HepG2 (cell line): ENCODE measurements around the gene PPP2R5D. TPM values are rescaled to one million over a fixed set of nuclear protein-coding genes. Genes with fewer than 3 reads are reported as not detected.
A peak's percentile ranks its signal among the peaks of the same experiment; 100 is the strongest.

ENCODE experiments used
- ELF1 ChIP-seq: sonication (generic); formaldehyde crosslinking; IDR thresholded peaks from 2 replicates; pipeline ENCODE4 v1.4.0; 2020; ENCODE audit warnings: missing genetic modification reagents
- GABPA ChIP-seq, 2 experiments: IDR thresholded peaks; 2 replicates each; pipeline ENCODE4 v1.6.1; 2011 to 2016; ENCODE audit warnings: low read depth in 2 of 2, low read length in 1 of 2, missing biosample characterization in 1 of 2, missing genetic modification characterization in 1 of 2
- GFI1 ChIP-seq: sonication (generic); formaldehyde crosslinking; IDR thresholded peaks from 2 replicates; pipeline ENCODE4 v1.5.0; 2020; ENCODE audit warnings: missing genetic modification reagents, mild to moderate bottlenecking, borderline replicate concordance
- NR3C1 ChIP-seq: sonication (generic); formaldehyde crosslinking; IDR thresholded peaks from 2 replicates; pipeline ENCODE4 v1.4.0; 2020; ENCODE audit warnings: missing genetic modification reagents
- ZNF672 ChIP-seq: sonication (generic); formaldehyde crosslinking; IDR thresholded peaks from 2 replicates; pipeline ENCODE4 v1.8.1; 2022; ENCODE audit warnings: missing genetic modification reagents
- ZNF878 ChIP-seq: sonication (generic); formaldehyde crosslinking; IDR thresholded peaks from 2 replicates; pipeline ENCODE4 v1.8.1; 2023; ENCODE audit warnings: mild to moderate bottlenecking, missing genetic modification reagents, moderate library complexity
- ZSCAN20 ChIP-seq: sonication (generic); formaldehyde crosslinking; IDR thresholded peaks from 2 replicates; pipeline ENCODE4 v1.4.0; 2020; ENCODE audit warnings: missing genetic modification reagents, mild to moderate bottlenecking, borderline replicate concordance
- polyA plus RNA-seq, 8 experiments: library from polyadenylated mRNA; depleted of rRNA in 3 of 8; stranded (reverse) in 7 of 8; unstranded in 1 of 8; fragments of >200 nt; fragmentation: Illumina TruSeq in 4 of 8; extraction: Trizol in 4 of 8; gene quantifications; 2 replicates each; pipeline versions ENCODE4 v1.2.1 to v1.2.3, GENCODE V29; 2011 to 2016; ENCODE audit warnings: low read depth in 4 of 8, missing spikeins in 1 of 8, mixed read lengths in 1 of 8; ENCODE audit not compliant: insufficient read depth in 1 of 8
- total RNA-seq, 5 experiments: library from RNA; depleted of rRNA; stranded (reverse); fragments of >200 nt; fragmentation: Illumina TruSeq; extraction: Trizol; gene quantifications; 2 replicates each; pipeline ENCODE4 v1.2.3, GENCODE V29; 2016; ENCODE audit warnings: low read depth in 1 of 5
- TF ChIP-seq, protein P1 (sequence below): sonication (generic); formaldehyde crosslinking; IDR thresholded peaks from 2 replicates; pipeline ENCODE4 v1.8.0; 2023; ENCODE audit warnings: mild to moderate bottlenecking, missing genetic modification reagents
- TF ChIP-seq, protein P2 (sequence below): sonication (generic); formaldehyde crosslinking; IDR thresholded peaks from 2 replicates; pipeline ENCODE4 v1.4.0; 2020; ENCODE audit warnings: missing genetic modification reagents, mild to moderate bottlenecking, borderline replicate concordance
- TF ChIP-seq, protein P3 (sequence below): IDR thresholded peaks from 2 replicates; pipeline ENCODE4 v1.6.1; 2016; ENCODE audit warnings: mild to moderate bottlenecking
- TF ChIP-seq, protein P4 (sequence below): sonication (generic); formaldehyde crosslinking; IDR thresholded peaks from 2 replicates; pipeline ENCODE4 v1.8.1; 2023; ENCODE audit warnings: mild to moderate bottlenecking, missing genetic modification reagents
- TF ChIP-seq, protein P5 (sequence below), 2 experiments: sonication (generic) in 1 of 2; formaldehyde crosslinking in 1 of 2; IDR thresholded peaks; 2 replicates each; pipeline versions ENCODE4 v1.4.0 to v1.6.1; 2016 to 2020; ENCODE audit warnings: borderline replicate concordance in 1 of 2, low read depth in 1 of 2, mild to moderate bottlenecking in 1 of 2, missing genetic modification reagents in 1 of 2
- TF ChIP-seq, protein P6 (sequence below): sonication (generic); formaldehyde crosslinking; IDR thresholded peaks from 2 replicates; pipeline ENCODE4 v1.5.0; 2020; ENCODE audit warnings: mild to moderate bottlenecking, missing genetic modification reagents

PPP2R5D gene
- total and polyA plus RNA-seq, 2 of the 13 experiments (the other 11 are each of a cell fraction or from before 2014, with no cell fraction given) = 53.7 to 60.4 TPM

DNA sequence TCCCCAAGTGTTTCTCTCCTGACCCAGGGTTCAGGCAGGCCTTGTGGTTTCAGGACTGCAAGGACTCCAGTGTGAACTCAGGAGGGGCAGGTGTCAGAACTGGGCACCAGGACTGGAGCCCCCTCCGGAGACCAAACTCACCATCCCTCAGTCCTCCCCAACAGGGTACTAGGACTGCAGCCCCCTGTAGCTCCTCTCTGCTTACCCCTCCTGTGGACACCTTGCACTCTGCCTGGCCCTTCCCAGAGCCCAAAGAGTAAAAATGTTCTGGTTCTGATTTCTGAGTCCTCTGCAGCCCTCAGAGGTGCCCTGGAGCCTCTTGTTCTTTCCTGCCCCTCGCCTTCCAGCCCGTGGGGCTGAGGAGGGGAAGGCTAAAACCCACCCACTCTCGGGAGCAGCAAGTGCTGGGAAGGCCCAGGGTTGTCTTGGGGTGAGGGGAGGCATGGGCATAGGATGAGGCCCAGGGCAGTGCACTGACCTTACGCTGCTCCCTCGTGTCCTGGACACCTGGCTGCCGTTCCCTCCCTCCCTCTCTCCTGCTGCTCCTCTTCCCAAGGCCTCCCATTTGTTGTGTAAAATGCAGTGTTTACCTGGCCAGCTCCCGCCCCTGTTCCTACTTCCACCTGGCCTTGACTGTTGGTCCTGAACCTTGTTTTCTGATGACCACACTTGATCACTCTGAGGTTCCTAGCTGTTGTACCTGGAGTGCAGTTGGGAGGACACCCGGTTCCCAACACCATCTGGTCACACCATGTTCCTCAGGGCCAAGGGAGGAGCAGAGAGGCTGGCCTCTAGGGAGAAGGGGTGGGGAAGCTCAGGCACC lies 45.2 kb upstream of the PPP2R5D start (continued):
- TF ChIP-seq, protein P1, sequence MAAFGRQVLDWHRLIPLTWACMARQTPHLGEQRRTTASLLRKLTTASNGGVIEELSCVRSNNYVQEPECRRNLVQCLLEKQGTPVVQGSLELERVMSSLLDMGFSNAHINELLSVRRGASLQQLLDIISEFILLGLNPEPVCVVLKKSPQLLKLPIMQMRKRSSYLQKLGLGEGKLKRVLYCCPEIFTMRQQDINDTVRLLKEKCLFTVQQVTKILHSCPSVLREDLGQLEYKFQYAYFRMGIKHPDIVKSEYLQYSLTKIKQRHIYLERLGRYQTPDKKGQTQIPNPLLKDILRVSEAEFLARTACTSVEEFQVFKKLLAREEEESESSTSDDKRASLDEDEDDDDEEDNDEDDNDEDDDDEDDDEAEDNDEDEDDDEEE = no peak
- TF ChIP-seq ZNF672 (CRISPR knock-in tag) = no peak
- peak; percentile 38; the same call in 1 of the 2 replicates for TF ChIP-seq GFI1 (CRISPR knock-in tag)
- TF ChIP-seq ELF1 (CRISPR knock-in tag) = peak; percentile 71
- TF ChIP-seq, protein P2, sequence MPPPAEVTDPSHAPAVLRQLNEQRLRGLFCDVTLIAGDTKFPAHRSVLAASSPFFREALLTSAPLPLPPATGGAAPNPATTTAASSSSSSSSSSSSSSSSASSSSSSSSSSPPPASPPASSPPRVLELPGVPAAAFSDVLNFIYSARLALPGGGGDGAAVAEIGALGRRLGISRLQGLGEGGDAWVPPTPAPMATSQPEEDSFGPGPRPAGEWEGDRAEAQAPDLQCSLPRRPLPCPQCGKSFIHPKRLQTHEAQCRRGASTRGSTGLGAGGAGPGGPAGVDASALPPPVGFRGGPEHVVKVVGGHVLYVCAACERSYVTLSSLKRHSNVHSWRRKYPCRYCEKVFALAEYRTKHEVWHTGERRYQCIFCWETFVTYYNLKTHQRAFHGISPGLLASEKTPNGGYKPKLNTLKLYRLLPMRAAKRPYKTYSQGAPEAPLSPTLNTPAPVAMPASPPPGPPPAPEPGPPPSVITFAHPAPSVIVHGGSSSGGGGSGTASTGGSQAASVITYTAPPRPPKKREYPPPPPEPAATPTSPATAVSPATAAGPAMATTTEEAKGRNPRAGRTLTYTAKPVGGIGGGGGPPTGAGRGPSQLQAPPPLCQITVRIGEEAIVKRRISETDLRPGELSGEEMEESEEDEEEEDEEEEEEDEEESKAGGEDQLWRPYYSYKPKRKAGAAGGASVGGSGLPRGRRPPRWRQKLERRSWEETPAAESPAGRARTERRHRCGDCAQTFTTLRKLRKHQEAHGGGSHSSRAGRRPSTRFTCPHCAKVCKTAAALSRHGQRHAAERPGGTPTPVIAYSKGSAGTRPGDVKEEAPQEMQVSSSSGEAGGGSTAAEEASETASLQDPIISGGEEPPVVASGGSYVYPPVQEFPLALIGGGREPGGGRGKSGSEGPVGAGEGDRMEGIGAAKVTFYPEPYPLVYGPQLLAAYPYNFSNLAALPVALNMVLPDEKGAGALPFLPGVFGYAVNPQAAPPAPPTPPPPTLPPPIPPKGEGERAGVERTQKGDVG = no peak; the same call in 1 of the 2 replicates
- no peak for TF ChIP-seq ZNF878
- TF ChIP-seq NR3C1 (CRISPR knock-in tag) = no peak
- no peak for TF ChIP-seq GABPA (IDR thresholded peaks at IDR 0.05; ENCODE audit: low read depth, low read length)
- TF ChIP-seq GABPA (CRISPR knock-in tag; IDR thresholded peaks at IDR 0.05; ENCODE audit: low read depth) = peak; percentile 34; the same call in 1 of the 2 replicates
- TF ChIP-seq, protein P3, sequence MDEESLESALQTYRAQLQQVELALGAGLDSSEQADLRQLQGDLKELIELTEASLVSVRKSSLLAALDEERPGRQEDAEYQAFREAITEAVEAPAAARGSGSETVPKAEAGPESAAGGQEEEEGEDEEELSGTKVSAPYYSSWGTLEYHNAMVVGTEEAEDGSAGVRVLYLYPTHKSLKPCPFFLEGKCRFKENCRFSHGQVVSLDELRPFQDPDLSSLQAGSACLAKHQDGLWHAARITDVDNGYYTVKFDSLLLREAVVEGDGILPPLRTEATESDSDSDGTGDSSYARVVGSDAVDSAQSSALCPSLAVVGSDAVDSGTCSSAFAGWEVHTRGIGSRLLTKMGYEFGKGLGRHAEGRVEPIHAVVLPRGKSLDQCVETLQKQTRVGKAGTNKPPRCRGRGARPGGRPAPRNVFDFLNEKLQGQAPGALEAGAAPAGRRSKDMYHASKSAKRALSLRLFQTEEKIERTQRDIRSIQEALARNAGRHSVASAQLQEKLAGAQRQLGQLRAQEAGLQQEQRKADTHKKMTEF (CRISPR knock-in tag) = peak; percentile 89; the same call in 1 of the 2 replicates
- TF ChIP-seq, protein P4, sequence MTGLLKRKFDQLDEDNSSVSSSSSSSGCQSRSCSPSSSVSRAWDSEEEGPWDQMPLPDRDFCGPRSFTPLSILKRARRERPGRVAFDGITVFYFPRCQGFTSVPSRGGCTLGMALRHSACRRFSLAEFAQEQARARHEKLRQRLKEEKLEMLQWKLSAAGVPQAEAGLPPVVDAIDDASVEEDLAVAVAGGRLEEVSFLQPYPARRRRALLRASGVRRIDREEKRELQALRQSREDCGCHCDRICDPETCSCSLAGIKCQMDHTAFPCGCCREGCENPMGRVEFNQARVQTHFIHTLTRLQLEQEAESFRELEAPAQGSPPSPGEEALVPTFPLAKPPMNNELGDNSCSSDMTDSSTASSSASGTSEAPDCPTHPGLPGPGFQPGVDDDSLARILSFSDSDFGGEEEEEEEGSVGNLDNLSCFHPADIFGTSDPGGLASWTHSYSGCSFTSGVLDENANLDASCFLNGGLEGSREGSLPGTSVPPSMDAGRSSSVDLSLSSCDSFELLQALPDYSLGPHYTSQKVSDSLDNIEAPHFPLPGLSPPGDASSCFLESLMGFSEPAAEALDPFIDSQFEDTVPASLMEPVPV (CRISPR knock-in tag) = 0 out of 2 replicates have a peak, but pooled peaks have one; percentile 19
- 0 out of 2 replicates have a peak, but pooled peaks have one; percentile 14 for TF ChIP-seq ZSCAN20
- TF ChIP-seq, protein P5, sequence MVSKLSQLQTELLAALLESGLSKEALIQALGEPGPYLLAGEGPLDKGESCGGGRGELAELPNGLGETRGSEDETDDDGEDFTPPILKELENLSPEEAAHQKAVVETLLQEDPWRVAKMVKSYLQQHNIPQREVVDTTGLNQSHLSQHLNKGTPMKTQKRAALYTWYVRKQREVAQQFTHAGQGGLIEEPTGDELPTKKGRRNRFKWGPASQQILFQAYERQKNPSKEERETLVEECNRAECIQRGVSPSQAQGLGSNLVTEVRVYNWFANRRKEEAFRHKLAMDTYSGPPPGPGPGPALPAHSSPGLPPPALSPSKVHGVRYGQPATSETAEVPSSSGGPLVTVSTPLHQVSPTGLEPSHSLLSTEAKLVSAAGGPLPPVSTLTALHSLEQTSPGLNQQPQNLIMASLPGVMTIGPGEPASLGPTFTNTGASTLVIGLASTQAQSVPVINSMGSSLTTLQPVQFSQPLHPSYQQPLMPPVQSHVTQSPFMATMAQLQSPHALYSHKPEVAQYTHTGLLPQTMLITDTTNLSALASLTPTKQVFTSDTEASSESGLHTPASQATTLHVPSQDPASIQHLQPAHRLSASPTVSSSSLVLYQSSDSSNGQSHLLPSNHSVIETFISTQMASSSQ (IDR thresholded peaks at IDR 0.05; ENCODE audit: low read depth) = no peak
- TF ChIP-seq, protein P5 (CRISPR knock-in tag; IDR thresholded peaks at IDR 0.05; ENCODE audit: borderline replicate concordance) = no peak; the same call in none of the 2 replicates
- TF ChIP-seq, protein P6, sequence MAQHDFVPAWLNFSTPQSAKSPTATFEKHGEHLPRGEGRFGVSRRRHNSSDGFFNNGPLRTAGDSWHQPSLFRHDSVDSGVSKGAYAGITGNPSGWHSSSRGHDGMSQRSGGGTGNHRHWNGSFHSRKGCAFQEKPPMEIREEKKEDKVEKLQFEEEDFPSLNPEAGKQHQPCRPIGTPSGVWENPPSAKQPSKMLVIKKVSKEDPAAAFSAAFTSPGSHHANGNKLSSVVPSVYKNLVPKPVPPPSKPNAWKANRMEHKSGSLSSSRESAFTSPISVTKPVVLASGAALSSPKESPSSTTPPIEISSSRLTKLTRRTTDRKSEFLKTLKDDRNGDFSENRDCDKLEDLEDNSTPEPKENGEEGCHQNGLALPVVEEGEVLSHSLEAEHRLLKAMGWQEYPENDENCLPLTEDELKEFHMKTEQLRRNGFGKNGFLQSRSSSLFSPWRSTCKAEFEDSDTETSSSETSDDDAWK (CRISPR knock-in tag) = no peak
